Measurements from ENCODE around the gene SSR2.

The SSR2 gene

GRCh38 chr1:156056326-156056849 lies 35.6 kb upstream of the SSR2 start:
- Histone ChIP-seq H3K27ac (ENCODE audit: low read depth, low read length) (no peak overlapping the region), H3K9me3 (ENCODE audit: control insufficient read depth, insufficient read depth, low read depth, low read length) (no peaks in the 10 kb centered on the region), H3K27me3 (ENCODE audit: control insufficient read depth, insufficient read depth, low read length) (no peaks in the 10 kb centered on the region)

GRCh38 chr1:156055281-156056048 lies 34.7 kb upstream of the SSR2 start:
- no peaks in the 10 kb centered on the region for H3K9me3 ChIP-seq (ENCODE audit: control insufficient read depth, insufficient read depth, low read depth, low read length)
- H3K36me3 ChIP-seq (ENCODE audit: control insufficient read depth, insufficient read depth, low read length), result peaks cover 15% of the 10 kb centered on the region
- H3K9ac ChIP-seq (ENCODE audit: low read length), result peak overlapping the region; percentile 73
- H3K27me3 ChIP-seq (ENCODE audit: control insufficient read depth, insufficient read depth, low read length), result no peaks in the 10 kb centered on the region
- H3K27ac ChIP-seq (ENCODE audit: low read depth, low read length), result no peak overlapping the region
- H3K4me1 ChIP-seq (ENCODE audit: control insufficient read depth, insufficient read depth, low read length), result no peaks in the 10 kb centered on the region; the same call in 1 of the 2 replicates
- peak overlapping the region; percentile 91 for H3K4me3 ChIP-seq (ENCODE audit: low read depth, low read length)

More at GRCh38 chr1:156056326-156056849, 35.6 kb upstream of the SSR2 start:
- H3K4me3 ChIP-seq (ENCODE audit: low read depth, low read length), result no peak overlapping the region
- peaks cover 13% of the 10 kb centered on the region for H3K36me3 ChIP-seq (ENCODE audit: control insufficient read depth, insufficient read depth, low read length)
- H3K4me1 ChIP-seq (ENCODE audit: control insufficient read depth, insufficient read depth, low read length), result peaks cover 4% of the 10 kb centered on the region
- no peak overlapping the region for H3K9ac ChIP-seq (ENCODE audit: low read length)

GRCh38 chr1:156054500-156055280 lies 33.9 kb upstream of the SSR2 start, which contains the start of gene LAMTOR2:
Gene LAMTOR2, plus strand, starts transcription at chr1:156054782. Its CDS starts 108 bp downstream, at chr1:156054890.
- H3K27ac ChIP-seq (ENCODE audit: low read depth, low read length), result peak within 1 kb of the TSS; percentile 54; the same call in 1 of the 2 replicates

GRCh38 chr1:156053768-156054499 lies 33.2 kb upstream of the SSR2 start, which contains the start of gene UBQLN4:
Gene UBQLN4, minus strand, starts transcription at chr1:156053798. Its CDS starts 97 bp downstream, at chr1:156053701.
- H3K27me3 ChIP-seq (ENCODE audit: control insufficient read depth, insufficient read depth, low read length), result no peaks in the 10 kb centered on the region
- peak within 1 kb of the TSS; percentile 54; the same call in 1 of the 2 replicates for H3K27ac ChIP-seq (ENCODE audit: low read depth, low read length)
- peak within 1 kb of the TSS; percentile 91 for H3K4me3 ChIP-seq (ENCODE audit: low read depth, low read length)
- no peaks in the 10 kb centered on the region; the same call in 1 of the 2 replicates for H3K4me1 ChIP-seq (ENCODE audit: control insufficient read depth, insufficient read depth, low read length)
- peaks cover 28% of the 10 kb centered on the region for H3K36me3 ChIP-seq (ENCODE audit: control insufficient read depth, insufficient read depth, low read length)
- peak within 1 kb of the TSS; percentile 79 for H3K9ac ChIP-seq (ENCODE audit: low read length)
- H3K9me3 ChIP-seq (ENCODE audit: control insufficient read depth, insufficient read depth, low read depth, low read length), result no peaks in the 10 kb centered on the region

More at GRCh38 chr1:156054500-156055280, 33.9 kb upstream of the SSR2 start, which contains the start of gene LAMTOR2:
- no peaks in the 10 kb centered on the region for H3K9me3 ChIP-seq (ENCODE audit: control insufficient read depth, insufficient read depth, low read depth, low read length)
- no peaks in the 10 kb centered on the region for H3K27me3 ChIP-seq (ENCODE audit: control insufficient read depth, insufficient read depth, low read length)
- H3K4me3 ChIP-seq (ENCODE audit: low read depth, low read length), result peak within 1 kb of the TSS; percentile 91
- peaks cover 22% of the 10 kb centered on the region for H3K36me3 ChIP-seq (ENCODE audit: control insufficient read depth, insufficient read depth, low read length)
- peak within 1 kb of the TSS; percentile 79 for H3K9ac ChIP-seq (ENCODE audit: low read length)
- no peaks in the 10 kb centered on the region; the same call in 1 of the 2 replicates for H3K4me1 ChIP-seq (ENCODE audit: control insufficient read depth, insufficient read depth, low read length)

- Histone ChIP-seq H3K27ac (ENCODE audit: low read depth, low read length) (no peak overlapping the region), H3K36me3 (ENCODE audit: control insufficient read depth, insufficient read depth, low read length) (peaks cover 33% of the 10 kb centered on the region), H3K9ac (ENCODE audit: low read length) (peak overlapping the region; percentile 50), H3K4me1 (ENCODE audit: control insufficient read depth, insufficient read depth, low read length) (no peaks in the 10 kb centered on the region; the same call in 1 of the 2 replicates), H3K4me3 (ENCODE audit: low read depth, low read length) (peak overlapping the region; percentile 80), H3K27me3 (ENCODE audit: control insufficient read depth, insufficient read depth, low read length) (no peaks in the 10 kb centered on the region), H3K9me3 (ENCODE audit: control insufficient read depth, insufficient read depth, low read depth, low read length) (no peaks in the 10 kb centered on the region)
These were observed 32.4 kb upstream of the SSR2 start for GRCh38 chr1:156052862-156053767.

GRCh38 chr1:156051011-156051725 lies 30.4 kb upstream of the SSR2 start:
- Histone ChIP-seq H3K36me3 (ENCODE audit: control insufficient read depth, insufficient read depth, low read length) (peaks cover 27% of the 10 kb centered on the region), H3K9ac (ENCODE audit: low read length) (no peak overlapping the region), H3K4me1 (ENCODE audit: control insufficient read depth, insufficient read depth, low read length) (no peaks in the 10 kb centered on the region; the same call in 1 of the 2 replicates)

GRCh38 chr1:156050376-156050775 lies 29.6 kb upstream of the SSR2 start:
- Histone ChIP-seq H3K27me3 (ENCODE audit: control insufficient read depth, insufficient read depth, low read length) (no peaks in the 10 kb centered on the region), H3K36me3 (ENCODE audit: control insufficient read depth, insufficient read depth, low read length) (peaks cover 29% of the 10 kb centered on the region), H3K4me3 (ENCODE audit: low read depth, low read length) (no peak overlapping the region), H3K9ac (ENCODE audit: low read length) (no peak overlapping the region), H3K4me1 (ENCODE audit: control insufficient read depth, insufficient read depth, low read length) (no peaks in the 10 kb centered on the region), H3K9me3 (ENCODE audit: control insufficient read depth, insufficient read depth, low read depth, low read length) (no peaks in the 10 kb centered on the region), H3K27ac (ENCODE audit: low read depth, low read length) (no peak overlapping the region)

More at GRCh38 chr1:156051011-156051725, 30.4 kb upstream of the SSR2 start:
- H3K9me3 ChIP-seq (ENCODE audit: control insufficient read depth, insufficient read depth, low read depth, low read length), result no peaks in the 10 kb centered on the region
- H3K4me3 ChIP-seq (ENCODE audit: low read depth, low read length), result no peak overlapping the region
- no peak overlapping the region for H3K27ac ChIP-seq (ENCODE audit: low read depth, low read length)
- H3K27me3 ChIP-seq (ENCODE audit: control insufficient read depth, insufficient read depth, low read length), result no peaks in the 10 kb centered on the region

GRCh38 chr1:156048663-156049258 lies 28.0 kb upstream of the SSR2 start:
- Histone ChIP-seq H3K27me3 (ENCODE audit: control insufficient read depth, insufficient read depth, low read length) (no peaks in the 10 kb centered on the region), H3K27ac (ENCODE audit: low read depth, low read length) (no peak overlapping the region), H3K4me1 (ENCODE audit: control insufficient read depth, insufficient read depth, low read length) (no peaks in the 10 kb centered on the region), H3K9ac (ENCODE audit: low read length) (no peak overlapping the region), H3K9me3 (ENCODE audit: control insufficient read depth, insufficient read depth, low read depth, low read length) (no peaks in the 10 kb centered on the region), H3K36me3 (ENCODE audit: control insufficient read depth, insufficient read depth, low read length) (peaks cover 43% of the 10 kb centered on the region), H3K4me3 (ENCODE audit: low read depth, low read length) (no peak overlapping the region)

- Histone ChIP-seq H3K36me3 (ENCODE audit: control insufficient read depth, insufficient read depth, low read length) (peaks cover 70% of the 10 kb centered on the region), H3K4me1 (ENCODE audit: control insufficient read depth, insufficient read depth, low read length) (no peaks in the 10 kb centered on the region)
These were observed 24.3 kb upstream of the SSR2 start for GRCh38 chr1:156045076-156045475.

More at GRCh38 chr1:156045076-156045475, 24.3 kb upstream of the SSR2 start:
- H3K27me3 ChIP-seq (ENCODE audit: control insufficient read depth, insufficient read depth, low read length), result no peaks in the 10 kb centered on the region
- no peak overlapping the region for H3K9ac ChIP-seq (ENCODE audit: low read length)
- no peak overlapping the region for H3K4me3 ChIP-seq (ENCODE audit: low read depth, low read length)
- no peaks in the 10 kb centered on the region for H3K9me3 ChIP-seq (ENCODE audit: control insufficient read depth, insufficient read depth, low read depth, low read length)
- no peak overlapping the region for H3K27ac ChIP-seq (ENCODE audit: low read depth, low read length)

Data from HUES6 (cell line).